NCI-H2107 treated with DMSO at 0.1 percent for 48 hours (cell line): ENCODE results near the gene CAMTA1.
A peak's percentile ranks its signal among the peaks of the same experiment; 100 is the strongest.

ENCODE experiments used
- DNase-seq: peaks from one replicate; lab custom pipeline; 2025; ENCODE audit not compliant: unreplicated experiment; lab: John Stamatoyannopoulos, UW

CAMTA1 gene

DNA sequence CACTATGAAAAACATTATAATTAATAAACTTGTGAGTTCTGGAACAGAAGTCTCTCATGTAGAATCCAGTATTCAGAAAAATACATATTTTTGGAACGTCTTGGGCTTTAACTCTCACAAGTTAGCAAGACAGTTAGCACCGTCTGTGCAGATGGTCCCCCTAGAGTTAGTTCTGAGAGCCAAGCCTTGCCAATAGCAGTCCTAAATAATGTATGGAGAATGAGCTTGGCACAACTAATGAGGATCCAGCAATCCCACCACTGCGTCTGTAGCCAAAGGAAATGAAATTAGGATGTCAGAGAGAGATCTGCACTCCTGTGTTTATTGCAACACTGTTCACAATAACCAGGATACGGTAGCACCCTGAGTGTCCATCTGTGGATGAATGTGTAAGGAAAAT, 931.3 kb downstream of the CAMTA1 start:
- no peak for DNase-seq

DNA sequence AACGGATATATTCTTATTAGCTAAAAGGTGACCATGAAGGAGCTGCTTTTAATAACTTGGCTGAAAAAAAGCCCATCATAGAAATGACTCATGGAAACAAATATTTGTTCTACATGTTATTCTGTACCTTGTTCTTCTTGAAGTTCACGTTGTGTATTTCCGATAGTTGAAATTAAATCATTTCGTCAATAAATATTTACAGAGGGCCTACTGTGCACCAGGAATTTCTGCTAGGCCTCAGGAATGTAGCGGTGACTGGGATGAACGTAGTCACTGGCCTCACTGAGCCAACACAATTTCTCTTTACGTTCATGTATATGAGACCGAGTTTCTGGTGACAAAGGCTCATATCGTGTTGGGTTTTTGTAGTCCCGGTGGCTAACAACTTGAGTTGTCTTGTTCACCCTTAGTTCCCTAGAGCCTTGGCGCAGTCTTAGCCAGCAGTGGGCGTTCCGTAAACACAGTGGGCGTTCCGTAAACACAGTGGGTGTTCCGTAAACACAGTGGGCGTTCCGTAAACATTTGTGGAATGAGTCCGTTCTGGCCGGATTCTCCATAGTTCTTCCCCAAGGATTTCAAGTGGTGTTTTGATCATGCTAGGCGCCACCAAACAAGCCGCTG, 932.6 kb downstream of the CAMTA1 start:
- no peak for DNase-seq

DNA sequence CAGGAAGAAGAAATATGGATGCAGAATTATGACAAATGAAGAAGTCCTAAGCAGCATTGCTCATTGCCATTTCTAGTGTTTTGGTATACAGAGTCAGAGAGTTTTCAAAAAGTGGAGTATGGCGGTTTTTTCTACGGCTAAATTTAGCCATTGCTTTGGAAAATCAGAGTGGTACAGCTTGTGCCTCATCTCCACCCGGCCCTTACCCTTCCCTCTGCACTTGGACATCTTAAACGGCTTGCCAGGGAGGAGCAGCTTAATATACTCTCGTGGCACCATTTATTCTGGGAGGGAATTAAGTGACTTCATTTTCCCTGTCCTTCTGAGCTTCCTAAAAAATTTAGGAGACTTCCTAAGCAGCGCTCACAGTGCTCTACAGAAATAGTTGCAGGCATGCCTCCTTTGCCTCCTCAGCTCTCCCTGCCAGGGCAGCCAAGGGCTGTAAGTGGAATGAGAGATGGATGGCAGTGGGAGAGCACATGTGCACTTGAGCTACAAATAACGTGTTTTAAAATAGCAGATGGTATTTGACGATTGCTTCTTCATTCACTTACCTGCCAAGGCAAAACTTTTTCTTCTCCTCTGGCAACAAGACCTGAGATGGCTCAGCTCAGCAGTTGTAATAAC, 934.3 kb downstream of the CAMTA1 start:
- no peak for DNase-seq

DNA sequence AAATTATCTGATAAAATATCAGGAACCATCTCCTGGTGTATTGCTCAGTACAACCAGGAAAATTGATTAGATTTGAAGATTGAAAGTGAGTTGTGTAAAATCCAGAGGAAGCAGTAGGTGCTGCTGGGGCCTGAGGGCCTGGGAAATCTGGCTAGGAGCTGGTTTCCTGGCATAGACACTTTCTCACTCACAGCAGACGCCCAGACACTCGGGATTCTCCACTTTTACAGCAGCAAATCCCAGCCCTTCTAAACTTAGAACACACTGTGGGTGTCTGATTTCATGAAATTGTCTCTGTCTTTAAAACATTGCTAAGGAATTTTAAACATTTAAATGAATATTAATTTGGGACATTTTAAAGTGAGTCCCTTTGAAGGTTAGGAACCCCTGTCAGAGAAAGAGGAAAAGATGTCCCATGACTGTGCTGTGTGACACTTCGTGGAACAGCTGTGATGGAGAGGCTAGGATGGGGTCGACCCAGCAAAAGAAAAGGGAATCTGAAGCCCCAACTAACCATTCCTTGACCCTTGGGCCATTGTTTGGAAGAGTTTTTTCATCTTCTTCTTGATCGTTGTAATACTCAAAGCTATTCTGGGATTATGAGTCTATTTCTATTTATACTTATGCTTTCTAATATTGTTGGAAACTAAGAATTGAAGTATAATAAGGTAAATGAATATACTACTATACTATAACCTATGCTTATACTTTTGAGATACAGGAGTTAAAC, 936.9 kb downstream of the CAMTA1 start:
- DNase-seq, result no peak

DNA sequence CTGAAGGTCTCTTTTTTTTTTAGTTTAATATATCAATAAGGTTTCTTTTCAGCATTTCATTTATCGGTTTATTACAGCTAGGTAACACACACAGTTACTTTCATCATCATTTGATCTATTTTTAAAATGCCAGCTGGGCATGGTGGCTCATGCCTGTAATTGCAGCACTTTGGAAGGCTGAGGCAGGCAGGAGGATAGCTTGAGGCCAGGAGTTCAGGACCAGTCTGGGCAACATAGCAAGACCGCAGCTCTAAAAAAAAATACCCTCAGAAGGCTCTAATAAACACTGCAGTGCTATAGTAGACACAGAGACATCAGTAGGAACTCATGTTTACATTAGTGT, 937.4 kb downstream of the CAMTA1 start:
- no peak for DNase-seq

DNA sequence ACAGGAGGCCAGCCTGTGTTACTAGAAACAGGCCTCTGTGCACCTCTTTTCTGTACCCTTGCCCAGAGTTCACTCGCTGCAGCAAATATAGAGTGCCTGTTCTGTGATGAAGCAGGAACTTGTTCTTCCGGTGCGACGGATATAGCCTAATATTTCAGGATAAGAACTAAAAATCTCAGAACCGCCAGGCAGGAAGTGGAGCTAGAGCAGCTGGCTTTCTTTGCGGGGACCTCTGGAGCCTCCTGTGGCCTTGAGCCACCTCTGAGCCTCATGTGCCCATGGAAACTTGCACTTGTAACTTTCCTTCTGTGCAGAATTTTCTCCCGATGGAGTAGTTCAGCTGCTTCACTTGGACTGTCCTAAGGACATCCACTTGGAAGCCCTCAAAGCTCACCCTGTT, 941.4 kb downstream of the CAMTA1 start:
- DNase-seq, result no peak

DNA sequence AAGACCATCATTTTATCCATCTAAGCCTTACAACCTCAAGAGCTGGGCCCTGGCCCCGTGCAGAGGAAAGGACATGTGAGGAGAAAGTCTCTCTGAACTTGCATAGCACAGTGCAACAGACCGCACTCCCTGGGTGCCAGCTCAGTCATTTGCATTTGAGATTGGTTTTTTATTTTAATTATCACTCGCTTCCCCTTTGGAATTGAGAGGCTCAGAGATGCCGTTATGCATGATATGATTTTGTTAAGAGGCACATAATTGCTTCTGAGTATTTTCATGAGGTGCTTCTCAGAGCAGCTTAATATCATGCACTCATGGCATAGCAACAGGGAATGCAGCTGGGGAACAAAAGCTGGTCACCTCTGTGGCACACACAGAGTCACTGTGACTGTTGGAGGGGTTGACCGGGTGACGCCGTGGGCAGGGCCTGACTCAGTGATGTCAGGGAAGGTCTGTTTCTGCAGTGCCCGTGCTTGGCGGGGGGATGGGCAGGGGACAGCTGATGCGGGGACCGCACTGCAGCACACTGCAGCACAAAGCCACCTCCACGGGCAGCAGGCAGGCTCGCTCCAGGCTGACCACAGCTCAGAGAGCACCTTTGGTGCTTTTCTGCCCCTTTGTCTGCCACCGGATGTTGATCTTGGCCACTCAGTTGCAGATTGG, 942.7 kb downstream of the CAMTA1 start:
- DNase-seq, result no peak

DNA sequence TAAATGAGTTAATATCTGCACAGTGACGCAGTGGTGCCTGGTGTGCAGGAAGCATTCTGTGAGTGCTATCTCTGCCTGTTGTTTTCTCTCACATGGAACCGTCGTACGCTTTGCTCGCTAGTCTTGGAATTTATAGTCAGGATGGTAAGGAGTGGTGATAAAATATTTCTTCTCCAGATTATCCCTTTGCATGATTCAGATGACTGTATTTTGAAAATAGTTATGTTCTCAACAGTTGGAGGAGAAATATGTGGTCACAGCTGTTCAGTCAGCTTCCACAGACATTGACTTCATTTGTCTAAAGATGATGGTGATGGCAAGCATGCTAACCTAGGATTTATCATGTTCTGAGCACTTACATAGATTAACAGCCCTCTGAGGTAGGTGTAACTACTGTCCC, 944.5 kb downstream of the CAMTA1 start:
- DNase-seq, result no peak

DNA sequence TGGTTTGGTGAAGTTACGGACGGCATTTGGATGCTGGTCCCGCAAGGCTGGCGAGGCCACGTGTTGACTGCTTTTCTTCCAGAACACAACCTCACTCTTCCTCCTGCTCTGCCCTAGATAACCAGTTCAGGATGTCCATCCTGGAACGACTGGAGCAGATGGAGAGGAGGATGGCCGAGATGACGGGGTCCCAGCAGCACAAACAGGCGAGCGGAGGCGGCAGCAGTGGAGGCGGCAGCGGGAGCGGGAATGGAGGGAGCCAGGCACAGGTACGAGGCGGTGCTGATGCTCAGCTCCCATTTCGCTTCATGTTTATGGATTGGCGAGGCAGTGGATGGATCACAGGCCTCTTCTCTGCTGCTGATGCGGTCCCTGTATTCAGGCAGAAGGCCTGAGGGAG, 947.1 kb downstream of the CAMTA1 start:
- DNase-seq, result no peak

DNA sequence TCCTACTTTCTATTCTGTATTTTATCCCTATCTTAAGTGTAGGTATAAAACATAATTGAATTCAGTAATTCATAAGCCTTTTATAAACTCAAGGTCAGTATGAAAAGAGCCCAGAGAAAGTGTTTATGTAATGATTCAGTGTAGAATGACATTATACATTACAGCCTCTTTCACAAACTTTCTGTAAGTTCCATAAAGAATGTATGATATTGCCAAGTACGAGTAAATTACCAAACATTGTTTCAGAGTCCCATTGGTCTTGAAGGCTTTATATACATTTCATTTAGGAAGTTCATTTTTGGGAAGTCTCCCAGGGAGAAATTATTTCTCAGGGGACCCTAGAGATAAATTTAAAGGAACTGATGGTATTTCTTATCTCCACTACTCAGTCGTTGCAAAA, 948.0 kb downstream of the CAMTA1 start:
- no peak for DNase-seq

DNA sequence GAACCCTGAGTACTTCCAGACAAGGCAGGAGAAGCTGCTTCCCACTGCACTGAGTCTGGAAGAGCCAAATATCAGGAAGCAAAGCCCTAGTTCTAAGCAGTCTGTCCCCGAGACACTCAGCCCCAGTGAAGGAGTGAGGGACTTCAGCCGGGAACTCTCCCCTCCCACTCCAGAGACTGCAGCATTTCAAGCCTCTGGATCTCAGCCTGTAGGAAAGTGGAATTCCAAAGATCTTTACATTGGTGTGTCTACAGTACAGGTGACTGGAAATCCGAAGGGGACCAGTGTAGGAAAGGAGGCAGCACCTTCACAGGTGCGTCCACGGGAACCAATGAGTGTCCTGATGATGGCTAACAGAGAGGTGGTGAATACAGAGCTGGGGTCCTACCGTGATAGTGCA, 952.8 kb downstream of the CAMTA1 start:
- no peak for DNase-seq

DNA sequence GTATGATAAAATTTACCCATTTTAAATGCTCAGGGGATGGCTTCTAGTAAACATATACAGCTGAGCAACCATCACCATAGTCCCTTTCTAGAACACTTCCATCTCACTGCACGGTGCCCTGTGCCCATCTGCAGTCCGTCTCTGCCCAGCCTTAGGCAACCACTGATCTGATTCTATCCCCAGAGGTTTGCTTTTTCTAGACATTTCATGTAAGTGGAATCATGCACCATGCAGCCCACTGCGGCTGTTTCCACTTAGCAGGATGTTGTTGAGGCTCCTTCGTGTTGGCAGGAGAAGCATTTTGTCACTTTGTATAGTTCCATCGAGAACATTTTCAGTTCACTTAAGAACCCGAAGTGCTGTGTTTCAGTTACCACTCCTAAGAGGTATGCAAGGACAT, 958.1 kb downstream of the CAMTA1 start:
- DNase-seq, result no peak

DNA sequence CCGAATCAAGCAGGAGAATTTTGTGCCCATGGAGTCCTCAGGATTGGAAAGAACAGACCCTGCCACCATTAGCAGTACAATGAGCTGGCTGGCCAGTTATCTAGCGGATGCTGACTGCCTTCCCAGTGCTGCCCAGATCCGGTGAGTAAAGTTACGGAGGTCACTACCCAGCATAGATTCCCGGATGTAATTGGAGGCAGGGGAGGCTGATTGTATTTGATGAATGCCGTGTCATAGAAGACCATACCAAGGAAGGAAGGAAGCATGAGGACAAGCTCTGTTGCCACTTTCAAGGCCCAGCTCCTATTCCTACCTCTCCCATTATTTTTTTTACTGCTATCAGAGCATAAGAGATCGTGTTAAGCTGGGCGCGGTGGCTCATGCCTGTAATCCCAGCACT, 959.6 kb downstream of the CAMTA1 start:
- DNase-seq, result no peak

DNA sequence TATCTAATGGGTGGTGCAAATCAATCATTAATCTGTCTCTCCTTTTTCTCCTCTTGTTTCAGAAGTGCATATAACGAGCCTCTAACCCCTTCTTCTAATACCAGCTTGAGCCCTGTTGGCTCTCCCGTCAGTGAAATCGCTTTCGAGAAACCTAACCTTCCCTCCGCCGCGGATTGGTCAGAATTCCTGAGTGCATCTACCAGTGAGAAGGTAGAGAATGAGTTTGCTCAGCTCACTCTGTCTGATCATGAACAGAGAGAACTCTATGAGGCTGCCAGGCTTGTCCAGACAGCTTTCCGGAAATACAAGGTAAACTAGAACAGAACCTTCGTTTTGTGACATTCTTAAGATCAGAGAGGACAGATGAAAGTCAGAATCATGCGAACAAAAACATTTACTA, 960.5 kb downstream of the CAMTA1 start:
- DNase-seq, result no peak

DNA sequence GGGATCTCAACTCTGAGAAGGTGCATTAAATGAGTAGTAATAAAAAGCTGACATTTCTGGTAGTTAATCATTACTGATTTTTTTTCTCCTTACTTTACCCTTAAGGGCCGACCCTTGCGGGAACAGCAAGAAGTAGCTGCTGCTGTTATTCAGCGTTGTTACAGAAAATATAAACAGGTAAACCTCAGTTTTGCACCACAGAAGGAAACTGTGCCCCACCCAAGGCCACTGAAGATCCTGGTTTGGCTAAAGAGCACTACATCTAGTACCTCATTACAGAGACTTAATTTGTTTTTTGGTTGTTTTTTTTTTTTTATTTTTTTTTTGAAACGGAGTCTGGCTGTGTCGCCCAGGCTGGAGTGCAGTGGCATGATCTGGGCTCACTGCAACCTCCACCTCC, 962.4 kb downstream of the CAMTA1 start:
- DNase-seq, result no peak

DNA sequence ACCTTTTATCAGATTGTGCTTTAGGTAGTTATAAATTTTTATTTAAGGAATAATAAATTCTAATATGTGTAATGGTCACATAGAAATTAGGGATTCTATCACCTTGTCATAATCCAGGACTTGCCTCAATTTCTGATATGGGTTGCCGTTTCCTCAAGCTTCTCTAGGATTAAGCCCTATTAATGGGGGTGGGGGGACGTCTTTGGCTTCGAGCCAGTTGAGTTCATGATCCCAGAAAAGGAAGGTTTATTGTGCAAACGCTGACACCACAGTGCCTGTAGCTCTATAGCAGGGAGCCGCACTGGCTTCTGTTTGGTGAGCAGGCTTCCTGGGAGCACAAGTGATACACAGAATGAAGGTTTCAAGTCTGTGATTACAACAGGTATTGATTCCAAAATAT, 963.9 kb downstream of the CAMTA1 start:
- DNase-seq, result no peak

DNA sequence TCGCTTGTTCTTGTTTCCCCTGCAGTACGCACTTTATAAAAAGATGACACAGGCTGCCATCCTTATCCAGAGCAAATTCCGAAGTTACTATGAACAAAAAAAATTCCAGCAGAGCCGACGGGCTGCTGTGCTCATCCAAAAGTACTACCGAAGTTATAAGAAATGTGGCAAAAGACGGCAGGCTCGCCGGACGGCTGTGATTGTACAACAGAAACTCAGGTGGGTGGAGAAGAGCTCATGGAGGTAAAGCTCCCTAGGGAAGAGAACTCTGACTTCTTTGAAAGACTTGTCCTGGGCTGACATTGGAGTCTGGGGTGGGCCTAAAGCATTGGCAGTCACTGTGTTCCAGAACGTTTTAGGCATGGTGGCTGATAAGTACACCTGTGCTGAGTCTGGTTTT, 965.9 kb downstream of the CAMTA1 start:
- DNase-seq, result no peak

DNA sequence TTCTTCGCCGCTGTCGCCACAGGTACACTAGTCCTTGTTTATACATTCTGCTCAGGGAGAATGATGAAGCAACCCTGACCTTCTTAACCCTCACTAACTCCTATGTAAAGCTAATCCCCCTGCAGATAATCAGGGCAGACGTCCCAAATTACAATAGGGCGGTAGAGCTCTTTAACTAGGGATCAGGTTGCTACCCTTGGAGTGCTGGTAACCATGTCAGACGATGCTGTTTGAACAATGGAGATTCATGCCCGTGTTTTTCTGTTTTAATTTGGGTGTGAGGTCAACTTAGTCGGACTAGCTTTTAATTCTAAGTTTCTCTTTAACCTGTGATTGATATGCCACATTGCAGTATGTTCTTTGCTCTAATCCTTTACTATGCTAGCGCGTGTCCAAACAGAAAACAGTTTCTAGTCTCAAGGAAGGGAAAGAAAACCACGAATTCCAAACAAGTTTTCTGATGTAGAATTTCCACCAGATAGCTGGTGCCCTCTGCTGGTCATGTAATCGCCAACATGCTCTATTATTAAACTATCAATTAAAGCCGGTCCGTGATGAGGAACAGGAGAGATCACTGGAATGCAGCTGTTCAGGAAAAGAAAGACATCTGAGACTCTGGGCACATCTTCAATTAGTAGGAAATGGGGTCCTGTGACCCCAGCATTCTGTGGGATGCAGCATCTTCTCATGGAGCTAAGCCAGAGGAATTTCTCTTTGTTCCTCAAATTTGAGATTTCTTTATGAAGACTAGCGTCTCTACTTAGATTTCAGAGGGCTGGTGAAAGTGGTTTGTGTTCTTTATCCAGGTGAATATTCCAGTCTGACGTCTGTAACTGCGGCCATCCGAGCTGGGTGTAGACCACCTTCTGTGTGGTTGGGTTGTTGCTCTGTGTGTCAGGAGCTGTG, 967.5 kb downstream of the CAMTA1 start:
- peak; percentile 17 for DNase-seq

DNA sequence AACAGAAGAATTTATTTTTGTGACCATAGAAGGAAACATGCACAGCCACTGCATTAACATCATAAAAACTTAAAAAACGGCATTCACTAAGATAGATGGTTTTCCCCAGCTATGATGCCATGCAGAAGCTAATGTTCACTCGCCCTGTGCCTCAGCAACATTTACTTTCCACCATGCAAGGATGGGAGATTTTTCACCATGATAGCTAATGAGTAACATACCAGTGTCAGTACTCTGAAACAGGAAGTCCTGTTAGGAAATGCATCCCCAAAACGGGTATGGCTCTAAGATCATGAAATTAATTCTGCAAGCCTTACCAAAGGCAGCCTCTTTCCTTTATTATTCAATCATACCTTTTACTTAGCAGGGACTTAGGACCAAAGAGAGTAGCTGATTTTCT, 968.4 kb downstream of the CAMTA1 start:
- no peak for DNase-seq

DNA sequence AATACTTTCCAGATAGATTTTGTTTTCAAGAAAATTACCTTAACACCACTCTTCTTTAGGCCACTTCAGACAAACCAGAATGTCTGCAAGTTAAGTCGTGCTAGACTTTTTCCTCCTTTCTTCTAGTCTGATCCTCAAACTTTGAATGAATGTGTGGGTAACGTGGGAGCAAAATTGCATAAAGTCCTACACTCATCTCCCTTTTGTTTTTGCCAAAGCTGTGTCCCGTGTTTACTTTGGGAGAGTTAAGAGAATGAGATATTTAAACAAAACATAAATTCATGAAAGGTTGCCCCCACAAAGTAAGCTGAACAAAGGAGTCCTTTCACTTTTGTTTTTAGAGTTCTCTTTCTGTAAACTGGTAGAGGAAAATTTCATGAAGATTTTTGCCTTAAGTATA, 969.0 kb downstream of the CAMTA1 start:
- no peak for DNase-seq

DNA sequence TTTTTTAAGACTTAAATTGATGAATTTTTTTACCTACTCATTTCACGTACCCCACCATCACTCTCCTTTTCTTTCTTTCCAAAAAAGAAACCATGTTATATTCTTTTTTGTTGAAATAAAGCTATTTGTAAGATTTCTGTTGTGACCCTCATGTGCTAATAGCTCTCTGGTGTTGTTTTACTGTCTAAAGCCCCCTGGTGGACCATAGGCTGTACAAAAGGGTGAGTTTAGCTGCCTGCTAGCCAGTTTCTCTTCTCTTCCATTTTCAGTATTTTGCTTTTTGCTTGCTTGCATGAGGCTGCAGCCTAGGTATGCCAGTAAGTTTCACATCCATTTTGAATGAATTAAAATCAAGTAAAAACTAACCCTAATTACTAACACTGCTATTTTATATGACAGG, 970.2 kb downstream of the CAMTA1 start:
- DNase-seq, result no peak
